Fibroblast of pulmonary artery (primary cell): Measurements from ENCODE around the gene FAM221B.

Experiments used
- DNase-seq: peaks from one replicate; pipeline ENCODE4 v3.0.0-alpha.2; 2010; ENCODE audit warnings: low read depth
- H3K4me3 ChIP-seq: replicated peaks from 2 replicates; pipeline ENCODE4 v1.5.1; 2011; ENCODE audit warnings: low read depth, mild to moderate bottlenecking, control low read depth, low read length, moderate library complexity
- TF ChIP-seq, protein P1 (sequence below): IDR thresholded peaks from 2 replicates; pipeline ENCODE4 v1.5.1; 2011; ENCODE audit warnings: mild to moderate bottlenecking, control low read depth, low read length, inconsistent platforms; ENCODE audit errors: missing control alignments

The FAM221B gene

DNA sequence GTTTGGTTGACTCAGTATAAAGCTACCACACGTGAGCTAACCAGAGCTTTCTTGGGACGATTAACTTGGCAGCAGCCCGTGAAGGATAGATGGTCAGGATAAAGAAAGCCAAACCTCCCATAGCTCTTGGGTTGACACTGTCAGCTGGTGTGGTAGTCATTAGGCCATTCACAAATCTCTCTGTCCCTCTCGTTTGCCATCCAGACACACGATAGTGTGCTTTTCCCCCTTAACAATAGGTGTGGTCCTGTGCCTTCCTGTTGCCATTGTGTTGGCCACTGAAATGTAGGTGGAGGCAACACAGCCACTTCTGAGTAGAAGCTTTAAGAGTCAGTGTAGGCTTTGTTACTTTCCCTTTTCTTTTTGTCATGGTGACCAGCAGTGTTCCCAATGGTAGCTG is 29.9 kb upstream of the FAM221B start:
- TF ChIP-seq, protein P1, sequence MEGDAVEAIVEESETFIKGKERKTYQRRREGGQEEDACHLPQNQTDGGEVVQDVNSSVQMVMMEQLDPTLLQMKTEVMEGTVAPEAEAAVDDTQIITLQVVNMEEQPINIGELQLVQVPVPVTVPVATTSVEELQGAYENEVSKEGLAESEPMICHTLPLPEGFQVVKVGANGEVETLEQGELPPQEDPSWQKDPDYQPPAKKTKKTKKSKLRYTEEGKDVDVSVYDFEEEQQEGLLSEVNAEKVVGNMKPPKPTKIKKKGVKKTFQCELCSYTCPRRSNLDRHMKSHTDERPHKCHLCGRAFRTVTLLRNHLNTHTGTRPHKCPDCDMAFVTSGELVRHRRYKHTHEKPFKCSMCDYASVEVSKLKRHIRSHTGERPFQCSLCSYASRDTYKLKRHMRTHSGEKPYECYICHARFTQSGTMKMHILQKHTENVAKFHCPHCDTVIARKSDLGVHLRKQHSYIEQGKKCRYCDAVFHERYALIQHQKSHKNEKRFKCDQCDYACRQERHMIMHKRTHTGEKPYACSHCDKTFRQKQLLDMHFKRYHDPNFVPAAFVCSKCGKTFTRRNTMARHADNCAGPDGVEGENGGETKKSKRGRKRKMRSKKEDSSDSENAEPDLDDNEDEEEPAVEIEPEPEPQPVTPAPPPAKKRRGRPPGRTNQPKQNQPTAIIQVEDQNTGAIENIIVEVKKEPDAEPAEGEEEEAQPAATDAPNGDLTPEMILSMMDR = no peak
- DNase-seq = no peak
- no peak overlapping the region for H3K4me3 ChIP-seq

- no peak for DNase-seq
Observed at GRCh38 chr9:35856882-35857281, 28.4 kb upstream of the FAM221B start.

GRCh38 chr9:35856206-35856605 is 27.7 kb upstream of the FAM221B start:
- TF ChIP-seq, protein P1 = no peak
- no peak for DNase-seq
- no peak overlapping the region for H3K4me3 ChIP-seq

More at GRCh38 chr9:35856882-35857281, 28.4 kb upstream of the FAM221B start:
- TF ChIP-seq, protein P1 = no peak
- no peak overlapping the region for H3K4me3 ChIP-seq

DNA sequence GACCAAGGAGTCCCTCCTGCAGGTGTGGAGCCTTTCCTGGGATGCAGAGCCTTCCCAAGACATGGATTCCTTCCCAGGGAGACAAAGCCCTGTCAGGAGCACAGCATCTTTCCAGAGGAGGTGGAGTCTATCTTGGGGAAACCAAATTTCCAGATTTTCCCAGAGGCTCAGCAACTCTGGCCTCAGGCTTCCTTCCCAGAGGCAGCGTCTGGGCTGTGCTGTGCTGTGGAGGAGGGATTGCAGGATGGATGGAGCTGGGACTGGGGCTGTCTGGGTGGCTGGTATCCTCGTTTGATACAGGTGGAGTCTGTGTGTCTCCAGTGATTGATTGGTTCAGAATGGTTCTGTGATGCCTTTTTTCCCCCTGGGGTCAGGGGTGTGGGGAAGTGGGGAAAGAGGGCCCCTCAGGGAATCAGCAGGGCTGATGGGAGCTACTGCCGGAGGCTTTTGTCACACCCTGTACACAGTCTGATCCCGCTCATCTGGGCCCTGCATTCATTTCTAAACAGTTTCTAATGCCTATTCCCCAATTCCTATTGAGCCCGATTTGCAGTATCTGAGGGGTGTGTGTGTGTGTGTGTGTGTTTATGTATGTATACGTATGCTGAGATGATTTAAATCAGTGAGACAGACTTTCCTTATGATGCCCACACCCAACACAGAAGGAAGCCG is 25.7 kb upstream of the FAM221B start:
- DNase-seq = no peak
- TF ChIP-seq, protein P1 = no peak
- H3K4me3 ChIP-seq = no peak overlapping the region

- DNase-seq = no peak
- TF ChIP-seq, protein P1 = no peak
- no peak overlapping the region for H3K4me3 ChIP-seq
Observed at GRCh38 chr9:35852876-35853865, 24.6 kb upstream of the FAM221B start.

- DNase-seq = no peak
- no peak overlapping the region for H3K4me3 ChIP-seq
- TF ChIP-seq, protein P1 = no peak
Observed at GRCh38 chr9:35852267-35852815, 23.8 kb upstream of the FAM221B start.
